SK-N-SH treated with all-trans-retinoic acid at 6 μM for 48 hours (cell line): ENCODE data around the gene ASTN2.

Experiments used
- ATAC-seq: fragments of 200-7000 bp; cut with Tn5 transposase; 3 replicates; pipeline ENCODE4 v1.9.1; 2020; ENCODE audit warnings: mild to moderate bottlenecking, moderate library complexity
- BACH2 ChIP-seq: fragments of 250-450 bp; sonication (Bioruptor Pico); IDR thresholded peaks from 2 replicates; pipeline ENCODE4 v1.9.0; 2021; ENCODE audit warnings: mild to moderate bottlenecking, borderline replicate concordance
- CREB5 ChIP-seq: fragments of 250-450 bp; sonication (Bioruptor Pico); IDR thresholded peaks from 2 replicates; pipeline ENCODE4 v1.5.1; 2020; ENCODE audit warnings: low read depth, mild to moderate bottlenecking, moderate library complexity
- CSDC2 ChIP-seq: fragments of 250-450 bp; sonication (Bioruptor Pico); IDR thresholded peaks from 2 replicates; pipeline ENCODE4 v1.5.0; 2020; ENCODE audit warnings: mild to moderate bottlenecking, moderate library complexity
- CSRNP3 ChIP-seq: fragments of 250-450 bp; sonication (Bioruptor Pico); IDR thresholded peaks from 2 replicates; pipeline ENCODE4 v1.5.1; 2021; ENCODE audit warnings: mild to moderate bottlenecking, moderate library complexity
- ESRRG ChIP-seq: fragments of 250-450 bp; sonication (Bioruptor Pico); IDR thresholded peaks from 2 replicates; pipeline ENCODE4 v1.6.1; 2021; ENCODE audit warnings: mild to moderate bottlenecking
- GLIS3 ChIP-seq: fragments of 250-450 bp; sonication (Bioruptor Pico); IDR thresholded peaks from 2 replicates; pipeline ENCODE4 v1.5.0; 2020; ENCODE audit warnings: mild to moderate bottlenecking, moderate library complexity
- ISL1 ChIP-seq: fragments of 250-450 bp; sonication (Bioruptor Pico); IDR thresholded peaks from 2 replicates; pipeline ENCODE4 v2.1.2; 2022; ENCODE audit warnings: mild to moderate bottlenecking, moderate library complexity
- OSR1 ChIP-seq: fragments of 250-450 bp; sonication (Bioruptor Pico); IDR thresholded peaks from 2 replicates; pipeline ENCODE4 v1.8.0; 2022; ENCODE audit warnings: moderate library complexity, mild to moderate bottlenecking, inconsistent platforms
- PPARA ChIP-seq: fragments of 250-450 bp; sonication (Bioruptor Pico); IDR thresholded peaks from 2 replicates; pipeline ENCODE4 v1.5.0; 2020; ENCODE audit warnings: mild to moderate bottlenecking, borderline replicate concordance
- RARB ChIP-seq: fragments of 250-450 bp; sonication (Bioruptor Pico); IDR thresholded peaks from 2 replicates; pipeline ENCODE4 v1.8.0; 2021; ENCODE audit warnings: mild to moderate bottlenecking, moderate library complexity
- SNAI2 ChIP-seq: fragments of 250-450 bp; sonication (Bioruptor Pico); IDR thresholded peaks from 2 replicates; pipeline ENCODE4 v1.5.0; 2020; ENCODE audit warnings: mild to moderate bottlenecking, moderate library complexity
- TCF4 ChIP-seq: fragments of 250-450 bp; sonication (Bioruptor Pico); IDR thresholded peaks from 2 replicates; pipeline ENCODE4 v1.8.0; 2021; ENCODE audit warnings: mild to moderate bottlenecking, moderate library complexity, borderline replicate concordance
- TOX ChIP-seq: fragments of 250-450 bp; sonication (Bioruptor Pico); IDR thresholded peaks from 2 replicates; pipeline ENCODE4 v1.8.0; 2021; ENCODE audit warnings: mild to moderate bottlenecking, moderate library complexity, borderline replicate concordance
- TSHZ2 ChIP-seq: fragments of 250-450 bp; sonication (Bioruptor Pico); IDR thresholded peaks from 2 replicates; pipeline ENCODE4 v1.5.0; 2020; ENCODE audit warnings: mild to moderate bottlenecking, moderate library complexity
- ZC3H10 ChIP-seq: fragments of 250-450 bp; sonication (Bioruptor Pico); IDR thresholded peaks from 2 replicates; pipeline ENCODE4 v1.5.1; 2021; ENCODE audit warnings: mild to moderate bottlenecking, moderate library complexity
- ZFP3 ChIP-seq: fragments of 250-450 bp; sonication (Bioruptor Pico); IDR thresholded peaks from 2 replicates; pipeline ENCODE4 v1.5.0; 2020; ENCODE audit warnings: mild to moderate bottlenecking, moderate library complexity
- ZFP30 ChIP-seq: fragments of 450-650 bp; formaldehyde crosslinking; IDR thresholded peaks from 2 replicates; pipeline ENCODE4 v1.5.0; 2022; ENCODE audit warnings: mild to moderate bottlenecking, moderate library complexity
- ZNF565 ChIP-seq: fragments of 450-650 bp; formaldehyde crosslinking; conservative IDR thresholded peaks from 2 replicates; pipeline ENCODE4 v1.5.0; 2020; ENCODE audit warnings: low read depth, mild to moderate bottlenecking, moderate library complexity
- ZNF70 ChIP-seq: fragments of 450-650 bp; formaldehyde crosslinking; IDR thresholded peaks from 2 replicates; pipeline ENCODE4 v1.5.0; 2020; ENCODE audit warnings: mild to moderate bottlenecking, moderate library complexity
- ZNF8 ChIP-seq: fragments of 450-650 bp; formaldehyde crosslinking; IDR thresholded peaks from 2 replicates; pipeline ENCODE4 v1.5.0; 2020; ENCODE audit warnings: mild to moderate bottlenecking, moderate library complexity
- TF ChIP-seq, protein P1 (sequence below): fragments of 250-450 bp; sonication (Bioruptor Pico); IDR thresholded peaks from 2 replicates; pipeline ENCODE4 v1.8.0; 2021; ENCODE audit warnings: low read depth, mild to moderate bottlenecking, moderate library complexity, borderline replicate concordance
- TF ChIP-seq, protein P2 (sequence below): fragments of 250-450 bp; sonication (Bioruptor Pico); IDR thresholded peaks from 2 replicates; pipeline ENCODE4 v1.8.0; 2020; ENCODE audit warnings: mild to moderate bottlenecking, moderate library complexity, borderline replicate concordance

The ASTN2 gene

GRCh38 chr9:117379341-117379740, 35.5 kb downstream of the ASTN2 start:
- TF ChIP-seq, protein P1, sequence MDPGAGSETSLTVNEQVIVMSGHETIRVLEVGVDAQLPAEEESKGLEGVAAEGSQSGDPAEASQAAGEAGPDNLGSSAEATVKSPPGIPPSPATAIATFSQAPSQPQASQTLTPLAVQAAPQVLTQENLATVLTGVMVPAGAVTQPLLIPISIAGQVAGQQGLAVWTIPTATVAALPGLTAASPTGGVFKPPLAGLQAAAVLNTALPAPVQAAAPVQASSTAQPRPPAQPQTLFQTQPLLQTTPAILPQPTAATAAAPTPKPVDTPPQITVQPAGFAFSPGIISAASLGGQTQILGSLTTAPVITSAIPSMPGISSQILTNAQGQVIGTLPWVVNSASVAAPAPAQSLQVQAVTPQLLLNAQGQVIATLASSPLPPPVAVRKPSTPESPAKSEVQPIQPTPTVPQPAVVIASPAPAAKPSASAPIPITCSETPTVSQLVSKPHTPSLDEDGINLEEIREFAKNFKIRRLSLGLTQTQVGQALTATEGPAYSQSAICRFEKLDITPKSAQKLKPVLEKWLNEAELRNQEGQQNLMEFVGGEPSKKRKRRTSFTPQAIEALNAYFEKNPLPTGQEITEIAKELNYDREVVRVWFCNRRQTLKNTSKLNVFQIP = no peak
- no peak for TF ChIP-seq CSRNP3 (CRISPR knock-in tag)
- no peak for TF ChIP-seq ZNF8
- no peak for TF ChIP-seq PPARA (CRISPR knock-in tag)
- no peak for TF ChIP-seq GLIS3 (CRISPR knock-in tag)
- TF ChIP-seq ISL1 (CRISPR knock-in tag) = no peak
- no peak for TF ChIP-seq ZNF70
- TF ChIP-seq CREB5 (CRISPR knock-in tag) = no peak
- TF ChIP-seq OSR1 (CRISPR knock-in tag) = no peak
- TF ChIP-seq, protein P2, sequence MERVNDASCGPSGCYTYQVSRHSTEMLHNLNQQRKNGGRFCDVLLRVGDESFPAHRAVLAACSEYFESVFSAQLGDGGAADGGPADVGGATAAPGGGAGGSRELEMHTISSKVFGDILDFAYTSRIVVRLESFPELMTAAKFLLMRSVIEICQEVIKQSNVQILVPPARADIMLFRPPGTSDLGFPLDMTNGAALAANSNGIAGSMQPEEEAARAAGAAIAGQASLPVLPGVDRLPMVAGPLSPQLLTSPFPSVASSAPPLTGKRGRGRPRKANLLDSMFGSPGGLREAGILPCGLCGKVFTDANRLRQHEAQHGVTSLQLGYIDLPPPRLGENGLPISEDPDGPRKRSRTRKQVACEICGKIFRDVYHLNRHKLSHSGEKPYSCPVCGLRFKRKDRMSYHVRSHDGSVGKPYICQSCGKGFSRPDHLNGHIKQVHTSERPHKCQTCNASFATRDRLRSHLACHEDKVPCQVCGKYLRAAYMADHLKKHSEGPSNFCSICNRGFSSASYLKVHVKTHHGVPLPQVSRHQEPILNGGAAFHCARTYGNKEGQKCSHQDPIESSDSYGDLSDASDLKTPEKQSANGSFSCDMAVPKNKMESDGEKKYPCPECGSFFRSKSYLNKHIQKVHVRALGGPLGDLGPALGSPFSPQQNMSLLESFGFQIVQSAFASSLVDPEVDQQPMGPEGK (CRISPR knock-in tag) = no peak
- no peak for TF ChIP-seq TOX (CRISPR knock-in tag)
- TF ChIP-seq ESRRG = no peak
- ATAC-seq = no peak

DNA sequence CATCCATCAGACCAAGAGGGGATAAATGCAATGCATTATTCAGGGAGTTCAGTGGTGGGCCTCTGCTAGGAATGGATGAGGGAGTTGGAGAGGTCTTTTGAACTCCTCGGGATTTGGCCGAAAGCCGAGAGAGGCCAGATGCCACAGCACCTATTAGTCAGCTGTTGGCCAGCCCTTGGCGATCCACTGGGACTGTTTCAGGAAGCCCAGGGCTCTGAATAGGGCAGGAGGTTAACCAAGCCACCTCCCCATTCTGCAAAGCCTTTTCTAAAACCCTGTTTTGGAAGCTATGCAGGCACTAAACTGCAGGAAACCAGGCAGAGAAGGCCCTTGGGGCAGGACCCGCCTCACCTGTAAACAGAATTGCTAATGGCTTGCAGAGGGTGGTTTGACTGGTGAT, 37.8 kb downstream of the ASTN2 start:
- no peak for ATAC-seq
- TF ChIP-seq ZNF565 (CRISPR knock-in tag) (no peak), TOX (CRISPR knock-in tag) (no peak), ZFP3 (CRISPR knock-in tag) (no peak), ZFP30 (CRISPR knock-in tag) (no peak), RARB (CRISPR knock-in tag) (no peak), SNAI2 (CRISPR knock-in tag) (no peak), BACH2 (CRISPR knock-in tag) (no peak), CSDC2 (CRISPR knock-in tag) (no peak), ISL1 (CRISPR knock-in tag) (no peak), ESRRG (no peak), TSHZ2 (no peak), ZNF70 (no peak), ZC3H10 (CRISPR knock-in tag) (no peak), TCF4 (CRISPR knock-in tag) (no peak), OSR1 (CRISPR knock-in tag) (no peak)
- TF ChIP-seq, protein P2 (CRISPR knock-in tag) = no peak
- TF ChIP-seq, protein P1 = no peak
- TF ChIP-seq, all 23 proteins: peak for 0
